ENCODE data around the gene KATNB1.

The KATNB1 gene

DNA sequence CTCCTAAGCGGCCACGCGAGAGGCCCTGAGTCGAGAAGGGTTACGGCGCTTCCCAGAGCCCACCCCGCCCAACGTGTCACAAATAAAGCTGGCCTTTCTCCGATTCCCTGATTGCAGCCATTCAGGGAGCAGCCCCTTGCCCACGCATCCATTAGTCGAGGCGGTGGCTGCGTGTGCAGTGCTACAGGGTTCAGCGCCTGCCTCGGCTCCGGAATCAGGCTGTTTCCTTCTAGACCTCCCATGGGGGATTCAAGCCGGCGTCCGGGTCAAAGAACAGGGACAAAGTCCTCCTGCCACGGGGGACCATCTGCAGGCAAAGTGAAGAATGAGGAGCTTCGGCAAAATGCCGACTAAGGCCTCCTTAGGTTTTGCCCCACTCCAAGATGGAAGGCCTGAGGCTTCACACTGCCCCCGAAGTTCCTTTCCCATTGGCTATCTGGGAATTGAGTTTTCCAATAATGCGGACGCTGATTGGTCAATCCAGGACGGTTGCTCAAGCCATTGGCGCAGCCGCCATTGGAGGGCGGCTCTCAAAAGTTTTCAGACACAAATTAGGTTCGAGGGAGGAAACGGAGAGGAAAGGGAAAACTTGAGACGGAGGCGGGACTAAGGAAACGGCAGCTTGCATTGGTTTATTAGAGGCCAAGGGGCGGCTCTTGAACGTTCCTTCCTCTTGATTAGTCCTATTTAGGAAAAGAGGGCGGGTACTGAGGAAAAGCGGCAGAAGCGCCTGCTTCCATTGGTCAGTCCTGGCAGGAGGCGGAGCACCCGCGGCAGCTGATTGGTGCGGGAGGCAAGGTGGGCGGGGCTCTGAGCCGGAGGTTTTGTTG is 430 bp upstream of the KATNB1 start:
- Histone ChIP-seq H3K4me2 (ENCODE audit: low read length) (peak overlapping the region; percentile 98), H3K4me3 (ENCODE audit: low read depth, low read length, poor library complexity, severe bottlenecking) (peak overlapping the region; percentile 91), H3K27me3 (ENCODE audit: insufficient read depth, low read length) (no peaks in the 10 kb centered on the region), H3K27ac (ENCODE audit: low read depth, low read length, poor library complexity, severe bottlenecking) (peak overlapping the region; percentile 61), H3F3A (ENCODE audit: insufficient read depth, low read length) (no peaks in the 10 kb centered on the region), H3K4me1 (ENCODE audit: insufficient read depth, low read length, severe bottlenecking) (peaks cover 20% of the 10 kb centered on the region), H3K79me2 (ENCODE audit: insufficient read depth, low read length) (no peaks in the 10 kb centered on the region), H4K20me1 (ENCODE audit: insufficient read depth, low read length) (no peaks in the 10 kb centered on the region), H2AFZ (ENCODE audit: low read length) (no peak overlapping the region), H3K9ac (ENCODE audit: low read length) (peak overlapping the region; percentile 97), H3K9me2 (ENCODE audit: low read depth, low read length) (no peaks in the 10 kb centered on the region), H3K9me3 (ENCODE audit: low read length) (peaks cover 12% of the 10 kb centered on the region; the same call in 1 of the 2 replicates), H3K36me3 (ENCODE audit: insufficient read depth, low read length) (no peaks in the 10 kb centered on the region; the same call in 1 of the 2 replicates)
- no peak for TF ChIP-seq EZH2 (IDR thresholded peaks at IDR 0.05; ENCODE audit: borderline replicate concordance, low read length)
- TF ChIP-seq, protein P1, sequence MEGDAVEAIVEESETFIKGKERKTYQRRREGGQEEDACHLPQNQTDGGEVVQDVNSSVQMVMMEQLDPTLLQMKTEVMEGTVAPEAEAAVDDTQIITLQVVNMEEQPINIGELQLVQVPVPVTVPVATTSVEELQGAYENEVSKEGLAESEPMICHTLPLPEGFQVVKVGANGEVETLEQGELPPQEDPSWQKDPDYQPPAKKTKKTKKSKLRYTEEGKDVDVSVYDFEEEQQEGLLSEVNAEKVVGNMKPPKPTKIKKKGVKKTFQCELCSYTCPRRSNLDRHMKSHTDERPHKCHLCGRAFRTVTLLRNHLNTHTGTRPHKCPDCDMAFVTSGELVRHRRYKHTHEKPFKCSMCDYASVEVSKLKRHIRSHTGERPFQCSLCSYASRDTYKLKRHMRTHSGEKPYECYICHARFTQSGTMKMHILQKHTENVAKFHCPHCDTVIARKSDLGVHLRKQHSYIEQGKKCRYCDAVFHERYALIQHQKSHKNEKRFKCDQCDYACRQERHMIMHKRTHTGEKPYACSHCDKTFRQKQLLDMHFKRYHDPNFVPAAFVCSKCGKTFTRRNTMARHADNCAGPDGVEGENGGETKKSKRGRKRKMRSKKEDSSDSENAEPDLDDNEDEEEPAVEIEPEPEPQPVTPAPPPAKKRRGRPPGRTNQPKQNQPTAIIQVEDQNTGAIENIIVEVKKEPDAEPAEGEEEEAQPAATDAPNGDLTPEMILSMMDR (IDR thresholded peaks at IDR 0.05; ENCODE audit: low read length) = no peak

DNA sequence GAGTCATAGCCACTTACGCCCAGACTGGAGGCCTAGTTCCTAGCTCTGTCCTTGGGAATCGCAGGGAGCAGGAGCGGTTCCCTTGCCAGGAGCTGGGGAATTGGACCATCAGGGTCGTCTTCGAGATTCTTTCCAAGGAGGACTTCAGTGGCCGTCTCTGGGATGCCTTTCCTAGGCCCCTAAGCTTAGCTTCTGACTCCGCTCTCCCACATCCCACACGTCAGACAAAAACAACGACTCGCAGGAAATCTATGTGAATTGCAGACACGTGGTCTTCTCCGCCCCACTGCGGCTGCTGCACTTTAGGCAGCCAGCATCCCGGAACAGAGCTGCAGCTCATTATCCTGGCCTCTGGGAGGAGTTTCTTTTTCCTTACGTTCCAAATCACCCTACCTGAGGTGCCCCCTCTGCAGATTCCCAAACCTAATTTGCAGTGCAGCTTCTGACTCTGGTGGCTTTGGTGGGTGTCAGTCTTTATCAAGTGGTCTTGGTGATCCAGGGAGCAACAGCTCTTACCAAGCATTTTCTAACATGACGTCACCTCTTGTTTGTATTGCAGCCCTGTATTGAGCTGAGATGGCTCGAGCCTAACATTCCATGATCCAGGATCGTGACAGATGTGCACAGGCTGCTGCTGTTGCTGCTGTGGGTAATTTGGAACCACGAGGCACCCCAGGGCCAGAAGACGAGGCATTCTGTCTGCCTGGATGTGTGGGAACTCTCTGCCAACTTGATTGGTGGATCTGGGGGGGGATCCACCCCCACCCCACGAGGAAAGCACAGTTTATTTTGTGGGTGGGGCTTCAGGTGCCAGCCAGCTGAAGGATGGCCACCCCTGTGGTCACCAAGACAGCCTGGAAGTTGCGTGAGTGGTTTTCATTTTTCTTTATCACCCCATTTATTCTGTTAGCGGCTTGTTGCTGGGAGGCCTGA is 1.1 kb downstream of the KATNB1 start:
- Histone ChIP-seq H3K27me3 (ENCODE audit: insufficient read depth, low read length) (no peaks in the 10 kb centered on the region), H2AFZ (ENCODE audit: low read length) (no peak overlapping the region), H3K4me1 (ENCODE audit: insufficient read depth, low read length, severe bottlenecking) (peaks cover 20% of the 10 kb centered on the region), H3K36me3 (ENCODE audit: insufficient read depth, low read length) (no peaks in the 10 kb centered on the region; the same call in 1 of the 2 replicates), H3K4me2 (ENCODE audit: low read length) (peak overlapping the region; percentile 72), H3K79me2 (ENCODE audit: insufficient read depth, low read length) (no peaks in the 10 kb centered on the region), H3K4me3 (ENCODE audit: low read depth, low read length, poor library complexity, severe bottlenecking) (peak overlapping the region; percentile 80), H3K9ac (ENCODE audit: low read length) (peak overlapping the region; percentile 71), H3K9me3 (ENCODE audit: low read length) (peaks cover 12% of the 10 kb centered on the region; the same call in 1 of the 2 replicates), H3K9me2 (ENCODE audit: low read depth, low read length) (no peaks in the 10 kb centered on the region), H4K20me1 (ENCODE audit: insufficient read depth, low read length) (no peaks in the 10 kb centered on the region), H3K27ac (ENCODE audit: low read depth, low read length, poor library complexity, severe bottlenecking) (no peak overlapping the region), H3F3A (ENCODE audit: insufficient read depth, low read length) (no peaks in the 10 kb centered on the region)
- TF ChIP-seq EZH2 (IDR thresholded peaks at IDR 0.05; ENCODE audit: borderline replicate concordance, low read length) = no peak
- TF ChIP-seq, protein P1 (IDR thresholded peaks at IDR 0.05; ENCODE audit: low read length) = peak; percentile 15; the same call in 1 of the 2 replicates

DNA sequence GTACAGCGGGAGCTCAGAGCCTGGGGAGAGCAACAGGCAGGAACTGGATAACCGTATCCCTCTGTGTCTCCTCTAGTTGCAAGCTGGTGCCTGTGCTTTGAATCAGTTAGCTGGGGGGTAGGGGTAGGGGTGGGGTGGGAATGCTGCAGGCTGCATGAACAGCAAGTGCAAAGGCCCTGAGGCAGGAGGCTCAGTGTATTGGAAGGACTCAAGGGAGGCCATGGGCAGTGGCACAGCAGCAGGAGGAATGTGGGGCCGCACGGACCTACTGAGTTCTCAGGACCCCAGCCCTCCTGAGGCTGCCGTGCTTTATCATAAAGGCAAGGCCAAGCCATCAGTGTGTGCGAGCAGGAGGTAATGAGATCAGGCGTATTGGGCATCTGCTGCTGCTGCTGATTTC is 3.3 kb downstream of the KATNB1 start:
- Histone ChIP-seq H3K9me3 (ENCODE audit: low read length) (no peaks in the 10 kb centered on the region), H3K27me3 (ENCODE audit: insufficient read depth, low read length) (no peaks in the 10 kb centered on the region), H3K4me1 (ENCODE audit: insufficient read depth, low read length, severe bottlenecking) (peaks cover 20% of the 10 kb centered on the region), H3K27ac (ENCODE audit: low read depth, low read length, poor library complexity, severe bottlenecking) (no peak overlapping the region), H3K4me2 (ENCODE audit: low read length) (no peak overlapping the region), H3K4me3 (ENCODE audit: low read depth, low read length, poor library complexity, severe bottlenecking) (no peak overlapping the region), H2AFZ (ENCODE audit: low read length) (no peak overlapping the region), H3K79me2 (ENCODE audit: insufficient read depth, low read length) (no peaks in the 10 kb centered on the region), H3F3A (ENCODE audit: insufficient read depth, low read length) (no peaks in the 10 kb centered on the region), H3K36me3 (ENCODE audit: insufficient read depth, low read length) (peaks cover 12% of the 10 kb centered on the region), H3K9ac (ENCODE audit: low read length) (no peak overlapping the region), H4K20me1 (ENCODE audit: insufficient read depth, low read length) (no peaks in the 10 kb centered on the region), H3K9me2 (ENCODE audit: low read depth, low read length) (no peaks in the 10 kb centered on the region)
- TF ChIP-seq EZH2 (IDR thresholded peaks at IDR 0.05; ENCODE audit: borderline replicate concordance, low read length) = no peak
- TF ChIP-seq, protein P1 (IDR thresholded peaks at IDR 0.05; ENCODE audit: low read length) = no peak
